Activated CD4-positive, CD25-positive, alpha-beta regulatory T cell (primary cell): ENCODE data around the gene ERAS.
A peak's percentile ranks its signal among the peaks of the same experiment; 100 is the strongest.
"Not testable (repeated sequence)": the region's sequence is repeated elsewhere in the genome, so short reads cannot be mapped to it uniquely, and the experiment has no call there.

Experiments
- DNase-seq, 4 experiments: peaks; one replicate each; lab custom pipeline; 2025; lab: John Stamatoyannopoulos, UW

The ERAS gene

DNA sequence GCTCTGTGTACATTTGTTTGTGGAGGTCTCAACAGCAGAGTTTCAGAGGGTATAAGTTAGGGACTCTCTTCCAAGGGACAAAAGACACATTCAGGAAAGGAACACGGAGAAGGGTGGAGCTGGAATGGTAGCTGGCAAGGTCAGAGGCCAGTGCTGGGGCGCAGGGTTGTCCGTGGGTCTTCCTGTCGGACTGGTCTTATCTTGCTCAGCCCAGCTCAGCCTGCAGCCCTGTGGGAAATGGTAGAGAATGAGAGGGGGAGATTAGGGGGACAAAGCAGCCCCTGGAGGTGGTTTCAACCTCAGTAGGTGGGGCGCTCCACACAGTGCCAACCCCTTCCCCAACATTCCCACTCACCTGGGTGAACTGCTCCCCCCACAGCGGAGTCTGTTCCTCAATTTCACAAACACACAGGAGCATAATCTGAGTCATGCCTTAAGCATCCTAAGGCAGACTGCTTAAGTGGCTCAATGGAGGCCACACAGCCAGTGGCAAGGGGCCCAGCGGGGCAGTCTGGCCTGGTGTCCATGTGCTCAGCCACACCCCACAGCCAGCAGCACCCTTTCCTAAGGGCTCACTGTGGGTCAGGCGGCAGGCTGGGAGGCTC is 31.3 kb upstream of the ERAS start:
- no peak for DNase-seq

- DNase-seq = no peak
Observed at GRCh38 chrX:48798318-48798717, 28.0 kb upstream of the ERAS start.

GRCh38 chrX:48800574-48801279 is 25.6 kb upstream of the ERAS start:
- no peak for DNase-seq

- peak; percentile 89 to 96 (median 94) for DNase-seq
Observed at GRCh38 chrX:48801280-48802088, 24.8 kb upstream of the ERAS start, which contains the start of gene HDAC6. HDAC6 (plus strand) TSS chrX:48802067; CDS start chrX:48802693, 626 bp downstream.

DNA sequence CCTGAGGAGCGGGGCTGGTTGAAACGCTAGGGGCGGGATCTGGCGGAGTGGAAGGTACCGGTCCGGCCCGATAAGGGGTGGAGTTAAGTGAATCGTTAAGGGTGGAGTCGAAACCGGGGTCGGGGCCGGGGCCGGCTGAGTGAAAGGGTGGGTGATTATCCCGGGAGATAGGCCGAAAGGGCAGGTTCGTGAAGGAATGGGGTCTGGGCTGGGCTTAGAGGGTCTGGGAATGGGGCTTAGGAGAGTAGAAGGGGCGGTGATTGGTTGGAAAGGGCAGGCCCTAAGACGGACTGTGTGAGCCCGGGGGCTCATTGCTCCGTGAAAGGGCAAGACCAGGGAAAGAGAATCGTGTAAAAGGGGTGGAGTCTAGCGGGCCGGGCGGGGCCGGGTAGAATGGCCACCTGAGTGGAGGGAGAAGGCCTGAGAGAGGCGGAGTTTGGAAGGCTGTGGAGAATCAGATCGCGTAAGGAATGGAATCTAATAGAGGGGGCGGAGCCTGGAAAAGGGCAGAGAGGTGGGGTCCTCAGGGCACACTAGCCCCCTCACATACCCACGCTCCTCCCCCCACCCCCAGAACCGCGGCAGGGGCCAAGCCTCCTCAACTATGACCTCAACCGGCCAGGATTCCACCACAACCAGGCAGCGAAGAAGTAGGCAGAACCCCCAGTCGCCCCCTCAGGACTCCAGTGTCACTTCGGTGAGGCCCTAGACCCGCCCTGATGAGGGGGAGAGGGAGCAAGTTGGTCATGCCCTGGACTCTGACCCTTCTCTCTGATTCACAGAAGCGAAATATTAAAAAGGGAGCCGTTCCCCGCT is 24.0 kb upstream of the ERAS start:
- DNase-seq = peak in 2 of 4 experiments; percentile 48 to 50

- DNase-seq = no peak
Observed at GRCh38 chrX:48802905-48803200, 23.5 kb upstream of the ERAS start.

- no peak for DNase-seq
Observed at GRCh38 chrX:48806081-48806480, 20.2 kb upstream of the ERAS start.

DNA sequence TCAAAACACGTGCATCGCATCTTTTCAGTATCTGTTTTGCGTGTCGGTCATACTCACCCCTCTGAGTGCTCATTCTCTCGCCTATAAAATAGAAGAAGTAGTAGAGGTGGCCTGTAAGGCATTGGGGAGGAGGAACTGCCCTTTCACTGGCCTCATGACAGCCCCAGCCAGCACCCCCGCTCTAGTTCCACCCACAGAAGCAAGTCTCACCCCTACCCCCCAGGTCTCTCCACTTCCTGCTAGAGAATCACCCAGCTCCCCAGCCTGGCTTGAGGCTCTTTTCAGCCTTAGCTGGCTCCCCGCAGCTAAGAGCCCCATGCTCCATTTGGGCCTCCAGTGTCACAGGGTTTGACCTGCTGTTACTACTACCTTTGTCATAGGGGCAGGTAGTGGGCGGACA is 12.7 kb upstream of the ERAS start:
- DNase-seq = no peak

GRCh38 chrX:48814722-48815121 is 11.6 kb upstream of the ERAS start:
- DNase-seq = no peak

GRCh38 chrX:48815266-48815665 is 11.0 kb upstream of the ERAS start:
- no peak for DNase-seq

- no peak for DNase-seq
Observed at GRCh38 chrX:48816014-48816810, 10.1 kb upstream of the ERAS start.

DNA sequence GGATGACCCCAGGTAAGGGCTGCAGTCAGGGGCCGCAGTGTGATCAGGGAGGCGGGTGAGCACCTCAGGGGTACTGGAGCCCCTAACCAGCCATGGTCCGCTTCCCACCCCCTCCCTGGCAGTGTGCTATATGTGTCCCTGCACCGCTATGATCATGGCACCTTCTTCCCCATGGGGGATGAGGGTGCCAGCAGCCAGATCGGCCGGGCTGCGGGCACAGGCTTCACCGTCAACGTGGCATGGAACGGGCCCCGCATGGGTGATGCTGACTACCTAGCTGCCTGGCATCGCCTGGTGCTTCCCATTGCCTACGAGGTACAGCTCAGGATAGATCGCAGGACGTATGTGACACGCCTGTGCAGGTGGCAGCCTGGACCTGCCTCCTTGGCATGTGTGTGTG is 8.2 kb upstream of the ERAS start:
- no peak for DNase-seq

DNA sequence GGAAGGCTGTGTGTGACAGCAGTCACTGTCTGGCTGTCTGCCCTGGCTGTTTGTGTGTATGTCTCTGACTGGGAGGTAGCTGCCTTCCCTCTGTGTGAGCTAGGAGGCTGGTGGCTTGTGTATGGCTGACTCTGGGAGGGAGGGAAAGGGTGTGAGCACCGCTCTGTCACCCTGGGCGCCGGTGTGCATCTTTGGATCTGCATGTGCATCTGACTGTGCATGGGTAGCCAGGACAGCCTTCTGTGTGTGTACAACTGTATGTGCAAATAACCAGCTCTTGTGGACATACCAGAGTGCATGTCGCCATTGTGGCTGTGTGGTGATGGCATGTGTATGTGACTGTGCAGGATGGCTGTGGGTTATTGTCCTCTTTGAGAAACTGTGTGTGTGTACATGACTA is 7.4 kb upstream of the ERAS start:
- DNase-seq = no peak

- not testable (repeated sequence) for DNase-seq
Observed at GRCh38 chrX:48819394-48819793, 6.9 kb upstream of the ERAS start.

DNA sequence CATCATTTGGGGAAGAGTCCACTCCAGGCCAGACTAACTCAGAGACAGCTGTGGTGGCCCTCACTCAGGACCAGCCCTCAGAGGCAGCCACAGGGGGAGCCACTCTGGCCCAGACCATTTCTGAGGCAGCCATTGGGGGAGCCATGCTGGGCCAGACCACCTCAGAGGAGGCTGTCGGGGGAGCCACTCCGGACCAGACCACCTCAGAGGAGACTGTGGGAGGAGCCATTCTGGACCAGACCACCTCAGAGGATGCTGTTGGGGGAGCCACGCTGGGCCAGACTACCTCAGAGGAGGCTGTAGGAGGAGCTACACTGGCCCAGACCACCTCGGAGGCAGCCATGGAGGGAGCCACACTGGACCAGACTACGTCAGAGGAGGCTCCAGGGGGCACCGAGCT is 3.3 kb upstream of the ERAS start:
- DNase-seq = no peak

GRCh38 chrX:48824066-48824465 is 2.2 kb upstream of the ERAS start:
- DNase-seq = no peak

DNA sequence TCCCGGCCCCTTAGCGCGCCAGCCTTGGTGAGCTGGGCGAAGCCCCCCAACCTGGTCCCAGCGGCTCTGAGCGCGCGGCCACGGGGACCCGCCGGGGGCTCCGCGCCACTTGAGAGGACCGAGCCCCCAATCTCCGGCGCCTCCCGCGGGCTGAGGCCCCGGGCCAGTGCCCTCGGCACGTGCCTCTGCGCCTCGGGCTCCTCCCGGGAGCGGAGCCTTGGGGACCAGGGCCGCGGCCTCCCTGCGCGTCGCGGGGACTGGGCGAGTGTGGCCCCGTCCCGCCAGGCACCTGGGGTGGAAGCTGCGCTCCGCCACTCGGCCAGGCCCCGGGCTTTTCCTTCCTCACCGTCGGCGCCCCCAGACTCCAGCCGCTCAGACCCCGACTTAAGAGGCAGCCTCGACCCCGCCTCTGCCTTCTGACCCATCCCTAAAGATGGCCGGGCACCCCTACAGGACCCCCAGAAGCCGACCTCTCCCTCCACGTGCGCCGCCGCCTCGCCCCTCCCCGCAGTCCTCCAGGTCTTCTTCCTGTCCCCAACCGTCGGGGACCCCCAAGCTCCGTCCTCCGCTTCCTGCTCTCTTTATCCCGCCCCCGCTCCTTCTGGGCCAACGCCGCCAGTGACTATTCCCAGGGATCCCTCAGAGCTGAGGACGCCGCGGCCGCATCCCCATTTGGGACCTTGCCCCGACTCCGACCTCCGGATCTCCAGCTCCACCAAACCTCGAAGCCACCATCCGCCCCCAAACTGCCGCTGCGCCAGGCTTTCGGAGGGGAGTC is 752 bp downstream of the ERAS start:
- DNase-seq = no peak

DNA sequence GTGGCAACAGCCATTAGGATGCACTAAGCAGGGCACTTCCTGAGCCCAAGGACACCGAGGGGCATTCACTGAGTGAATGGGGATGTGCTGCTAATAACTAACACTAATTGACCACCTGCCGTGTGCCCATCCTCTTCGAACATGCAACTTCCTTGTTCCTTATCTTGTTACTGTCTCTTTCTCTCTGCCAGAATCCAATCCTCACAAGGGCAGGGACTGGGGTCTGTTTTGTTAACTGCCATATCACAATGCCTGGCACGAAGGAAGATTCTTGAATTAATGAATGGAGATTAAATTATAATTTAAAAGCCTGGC is 1.3 kb downstream of the ERAS start:
- DNase-seq = no peak

GRCh38 chrX:48829016-48829735 is 2.9 kb downstream of the ERAS start:
- no peak for DNase-seq
